Adrenal gland (tissue), 12 donors: ENCODE measurements around the gene FLT1. TPM values are rescaled to one million over a fixed set of nuclear protein-coding genes. Genes with fewer than 3 reads are reported as not detected.

Source experiments
- DNase-seq, 7 donors: peaks; one replicate each; pipeline ENCODE4 v3.0.0-alpha.2; 2019 to 2020
- H3K27ac ChIP-seq, 5 donors: fragments of 200-600 bp; sonication (generic) in 4 of 5; 1 replicate in 3 of 5; 2 replicates in 2 of 5; pipeline versions ENCODE4 v1.5.1 to v1.8.0; 2016 to 2020; ENCODE audit warnings: mild to moderate bottlenecking in 1 of 5
- H3K27me3 ChIP-seq: fragments of 200-600 bp; 2 replicates; pipeline ENCODE4 v1.8.0; 2021
- H3K36me3 ChIP-seq, 2 donors: fragments of 200-600 bp; replicated peaks in 1 of 2; 1 replicate in 1 of 2; 2 replicates in 1 of 2; pipeline versions ENCODE4 v1.5.1 to v1.8.0; 2018 to 2022
- H3K4me1 ChIP-seq, 2 donors: fragments of 200-600 bp; replicated peaks in 1 of 2; 1 replicate in 1 of 2; 2 replicates in 1 of 2; pipeline versions ENCODE4 v1.5.1 to v1.8.0; 2018 to 2021
- H3K4me3 ChIP-seq, 4 donors: fragments of 200-600 bp; sonication (generic) in 3 of 4; one replicate each; pipeline ENCODE4 v1.5.1; 2016 to 2018
- H3K9me3 ChIP-seq, 3 donors: fragments of 200-600 bp; sonication (generic) in 1 of 3; replicated peaks in 1 of 3; 1 replicate in 2 of 3; 2 replicates in 1 of 3; pipeline versions ENCODE4 v1.5.1 to v1.8.0; 2016 to 2021
- CTCF ChIP-seq, 6 experiments: fragments of 450-650 bp in 4 of 6; fragments of 200-600 bp in 2 of 6; sonication (generic) in 1 of 6; IDR thresholded peaks; 1 replicate in 5 of 6; 2 replicates in 1 of 6; pipeline versions ENCODE4 v1.5.1 to v1.8.0; 2016 to 2021; ENCODE audit warnings: antibody characterized with exemption in 6 of 6, mild to moderate bottlenecking in 2 of 6, moderate library complexity in 1 of 6
- POLR2A ChIP-seq, 2 donors: fragments of 450-650 bp; IDR thresholded peaks; one replicate each; pipeline ENCODE4 v1.6.1; 2017; ENCODE audit warnings: antibody characterized with exemption in 2 of 2, mild to moderate bottlenecking in 2 of 2, moderate library complexity in 1 of 2
- WGBS, 4 donors: extraction: QIAGEN DNeasy Blood & Tissue Kit in 2 of 4; methylation state at CpG; one replicate each; pipeline versions ENCODE4 v1.1.5 to v1.1.7; 2013 to 2017; 5-methylcytosine and 5-hydroxymethylcytosine counted together
- intact Hi-C, 2 donors: fragments of 100-400 bp; cut with DNase I; formaldehyde crosslinking; loops; one replicate each; pipeline versions ENCODE4 v1.14.1 to v1.15.0; 2022 to 2023
- polyA plus RNA-seq, 3 donors: library from polyadenylated mRNA; stranded (reverse); fragments of 200-250 nt in 2 of 3; fragments of 350-450 nt in 1 of 3; fragmentation: Illumina TruSeq in 1 of 3; extraction: RNeasy Lipid Tissue Mini Kit (QIAGEN cat#74804) in 1 of 3; gene quantifications; one replicate each; pipeline ENCODE4 v1.2.3, GENCODE V29; 2013 to 2014
- total RNA-seq, 9 donors: library from RNA; depleted of rRNA in 4 of 9; stranded (reverse); fragments of >200 nt in 4 of 9; fragments of 120-200 nt in 1 of 9; fragmentation: NEBNext Ultra II Directional in 1 of 9; extraction: Animal tissue kit (Norgen Biotek cat#: 25700) in 1 of 9; gene quantifications; one replicate each; pipeline versions ENCODE4 v1.1.0 to v1.2.4, GENCODE V29; 2013 to 2023
- donor health status: healthy with polysubstance abuse.
- donor health status: Bipolar disorder and iron deficiency.
- donor health status: DM: yes; HTN: yes; CAD: no.
- donor health status: DM: no; HTN: no; CAD: no.
- donor health status: DM: no; HTN: no; CAD: no.
- donor health status: DM: yes; HTN: yes; CAD: no.

The FLT1 gene
- total and polyA plus RNA-seq, 12 donors, result 2.7 to 55.9 (median 24.2) TPM

GRCh38 chr13:28349907-28350654, 144.8 kb downstream of the FLT1 start:
- Histone ChIP-seq H3K27me3 (no peaks in the 10 kb centered on the region), H3K9me3 (no peaks in the 10 kb centered on the region), H3K27ac (no peak overlapping the region), H3K4me3 (no peak overlapping the region), H3K36me3 (no peaks in the 10 kb centered on the region), H3K4me1 (no peaks in the 10 kb centered on the region)
- WGBS, 4 donors, result 62 to 78% (median 72%) methylated on average over 7 to 8 of the region's 8 CpGs
- intact Hi-C loops, result no loop called here
- TF ChIP-seq POLR2A (IDR thresholded peaks at IDR 0.05) (no peak), CTCF (IDR thresholded peaks at IDR 0.05) (no peak)
- peak in 1 of 7 donors; percentile 63 for DNase-seq

GRCh38 chr13:28349371-28349770, 145.6 kb downstream of the FLT1 start:
- 78 to 81% (median 79%) methylated on average over 5 to 6 of the region's 6 CpGs for WGBS, 4 donors
- no peak overlapping the region for H3K4me3 ChIP-seq
- intact Hi-C loops, result no loop called here
- no peaks in the 10 kb centered on the region for H3K4me1 ChIP-seq
- no peaks in the 10 kb centered on the region for H3K9me3 ChIP-seq
- no peak for DNase-seq
- H3K27me3 ChIP-seq, result no peaks in the 10 kb centered on the region
- TF ChIP-seq CTCF (IDR thresholded peaks at IDR 0.05) (no peak), POLR2A (IDR thresholded peaks at IDR 0.05) (no peak)
- H3K27ac ChIP-seq, result no peak overlapping the region
- H3K36me3 ChIP-seq, result no peaks in the 10 kb centered on the region

GRCh38 chr13:28347456-28348371, 147.2 kb downstream of the FLT1 start:
- 60 to 70% (median 66%) methylated on average over 5 of the region's 5 CpGs for WGBS, 4 donors
- no peaks in the 10 kb centered on the region for H3K4me1 ChIP-seq
- no peak for DNase-seq
- no peaks in the 10 kb centered on the region for H3K9me3 ChIP-seq
- no peak overlapping the region for H3K4me3 ChIP-seq
- intact Hi-C loops, result no loop called here
- no peaks in the 10 kb centered on the region for H3K36me3 ChIP-seq
- no peak overlapping the region for H3K27ac ChIP-seq
- no peak for TF ChIP-seq CTCF (IDR thresholded peaks at IDR 0.05)
- no peak for TF ChIP-seq POLR2A (IDR thresholded peaks at IDR 0.05)
- H3K27me3 ChIP-seq, result no peaks in the 10 kb centered on the region

GRCh38 chr13:28346154-28346553, 148.8 kb downstream of the FLT1 start:
- H3K4me1 ChIP-seq, result no peaks in the 10 kb centered on the region
- TF ChIP-seq CTCF (IDR thresholded peaks at IDR 0.05), result no peak
- TF ChIP-seq POLR2A (IDR thresholded peaks at IDR 0.05), result no peak
- no peak overlapping the region for H3K27ac ChIP-seq
- H3K27me3 ChIP-seq, result no peaks in the 10 kb centered on the region
- 81 to 95% (median 89%) methylated on average over 2 of the region's 2 CpGs for WGBS, 4 donors
- H3K36me3 ChIP-seq, result no peaks in the 10 kb centered on the region
- no peaks in the 10 kb centered on the region for H3K9me3 ChIP-seq
- H3K4me3 ChIP-seq, result no peak overlapping the region
- intact Hi-C loops, result no loop called here
- DNase-seq, result no peak
